Loucy (cell line): ENCODE results near the gene GAS7.

Experiments used
- EZH2phosphoT487 ChIP-seq: fragments of 200-600 bp; IDR thresholded peaks from 2 replicates; pipeline ENCODE4 v1.6.1; 2018; ENCODE audit warnings: antibody characterized with exemption, mild to moderate bottlenecking, moderate library complexity, borderline replicate concordance
- TF ChIP-seq, protein P1 (sequence below): fragments of 200-600 bp; sonication (generic); conservative IDR thresholded peaks from 2 replicates; pipeline ENCODE4 v1.5.1; 2014; ENCODE audit warnings: mild to moderate bottlenecking, antibody characterized with exemption, low read length

DNA sequence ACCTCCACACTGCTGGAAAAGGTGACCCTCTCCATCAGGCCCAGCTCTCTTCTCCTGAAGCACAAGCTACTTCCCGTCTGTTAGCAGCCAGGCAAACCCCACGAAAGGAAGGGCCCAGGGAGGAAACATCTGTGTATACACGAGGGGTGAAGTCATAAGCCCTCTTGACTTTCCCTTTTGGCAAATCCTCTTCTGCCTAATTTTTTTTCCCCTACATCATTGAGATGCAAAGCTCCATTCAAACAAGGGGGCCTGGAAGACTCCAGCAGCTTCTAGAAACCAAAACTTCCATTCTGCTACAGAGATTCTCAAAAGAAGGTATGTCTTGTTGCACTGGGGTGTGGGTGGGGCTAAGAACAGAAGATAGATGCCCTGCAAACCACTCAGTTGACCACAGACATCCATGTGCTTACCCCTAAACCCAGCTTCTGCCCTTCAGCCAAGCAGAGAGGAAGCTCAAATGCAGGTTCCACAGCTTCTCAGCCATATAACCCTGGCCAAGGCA lies 147.8 kb downstream of the GAS7 start:
- TF ChIP-seq, protein P1, sequence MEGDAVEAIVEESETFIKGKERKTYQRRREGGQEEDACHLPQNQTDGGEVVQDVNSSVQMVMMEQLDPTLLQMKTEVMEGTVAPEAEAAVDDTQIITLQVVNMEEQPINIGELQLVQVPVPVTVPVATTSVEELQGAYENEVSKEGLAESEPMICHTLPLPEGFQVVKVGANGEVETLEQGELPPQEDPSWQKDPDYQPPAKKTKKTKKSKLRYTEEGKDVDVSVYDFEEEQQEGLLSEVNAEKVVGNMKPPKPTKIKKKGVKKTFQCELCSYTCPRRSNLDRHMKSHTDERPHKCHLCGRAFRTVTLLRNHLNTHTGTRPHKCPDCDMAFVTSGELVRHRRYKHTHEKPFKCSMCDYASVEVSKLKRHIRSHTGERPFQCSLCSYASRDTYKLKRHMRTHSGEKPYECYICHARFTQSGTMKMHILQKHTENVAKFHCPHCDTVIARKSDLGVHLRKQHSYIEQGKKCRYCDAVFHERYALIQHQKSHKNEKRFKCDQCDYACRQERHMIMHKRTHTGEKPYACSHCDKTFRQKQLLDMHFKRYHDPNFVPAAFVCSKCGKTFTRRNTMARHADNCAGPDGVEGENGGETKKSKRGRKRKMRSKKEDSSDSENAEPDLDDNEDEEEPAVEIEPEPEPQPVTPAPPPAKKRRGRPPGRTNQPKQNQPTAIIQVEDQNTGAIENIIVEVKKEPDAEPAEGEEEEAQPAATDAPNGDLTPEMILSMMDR: no peak
- no peak for TF ChIP-seq EZH2phosphoT487
